ENCODE data around the gene RAB3IL1.

The RAB3IL1 gene

DNA sequence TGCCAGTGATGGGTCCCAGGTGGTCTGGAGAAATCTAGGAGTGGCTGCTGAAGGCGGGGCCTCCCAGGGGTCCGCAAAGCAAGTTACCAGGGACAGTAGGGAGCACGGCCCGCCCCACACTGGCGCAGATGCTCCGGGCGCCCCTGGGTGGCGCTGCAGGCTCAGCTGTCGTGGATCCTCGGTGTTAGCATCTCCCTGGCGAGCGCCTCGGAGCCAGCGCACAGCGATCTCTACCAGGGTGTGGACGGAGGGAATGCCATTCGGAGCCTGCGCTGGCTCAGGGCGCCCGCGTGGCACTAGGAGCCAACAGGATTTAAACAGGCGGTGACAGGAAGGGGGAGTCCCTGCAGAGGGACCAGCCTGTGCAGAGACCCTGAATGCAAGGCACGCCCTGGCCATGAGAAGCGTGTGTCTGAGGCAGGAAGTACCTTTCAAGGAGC lies 46.2 kb downstream of the RAB3IL1 start:
- peak overlapping the region; percentile 13 for H2AFZ ChIP-seq (ENCODE audit: low read length, unreplicated experiment)
- H3K79me2 ChIP-seq (ENCODE audit: control insufficient read depth, insufficient read depth, low read length, unreplicated experiment): no peaks in the 10 kb centered on the region
- H3K36me3 ChIP-seq (ENCODE audit: insufficient read depth, low read length): no peaks in the 10 kb centered on the region
- H3K27me3 ChIP-seq (ENCODE audit: insufficient read depth, low read length): no peaks in the 10 kb centered on the region
- peaks cover 19% of the 10 kb centered on the region for H3K4me1 ChIP-seq (ENCODE audit: control insufficient read depth, insufficient read depth, low read length, unreplicated experiment)
- H3K4me3 ChIP-seq (ENCODE audit: low read depth, low read length): no peak overlapping the region
- peak overlapping the region; percentile 40; the same call in 1 of the 2 replicates for H3K27ac ChIP-seq (ENCODE audit: low read depth, low read length)

GRCh38 chr11:61870541-61871031 lies 46.8 kb downstream of the RAB3IL1 start:
- H3K4me1 ChIP-seq (ENCODE audit: control insufficient read depth, insufficient read depth, low read length, unreplicated experiment): peaks cover 19% of the 10 kb centered on the region
- H3K36me3 ChIP-seq (ENCODE audit: insufficient read depth, low read length): no peaks in the 10 kb centered on the region
- peak overlapping the region; percentile 40; the same call in 1 of the 2 replicates for H3K27ac ChIP-seq (ENCODE audit: low read depth, low read length)
- no peak overlapping the region for H3K4me3 ChIP-seq (ENCODE audit: low read depth, low read length)
- H2AFZ ChIP-seq (ENCODE audit: low read length, unreplicated experiment): no peak overlapping the region
- H3K79me2 ChIP-seq (ENCODE audit: control insufficient read depth, insufficient read depth, low read length, unreplicated experiment): no peaks in the 10 kb centered on the region
- H3K27me3 ChIP-seq (ENCODE audit: insufficient read depth, low read length): no peaks in the 10 kb centered on the region

- H3K79me2 ChIP-seq (ENCODE audit: control insufficient read depth, insufficient read depth, low read length, unreplicated experiment): no peaks in the 10 kb centered on the region
- no peak overlapping the region for H3K27ac ChIP-seq (ENCODE audit: low read depth, low read length)
- H3K36me3 ChIP-seq (ENCODE audit: insufficient read depth, low read length): no peaks in the 10 kb centered on the region
- H2AFZ ChIP-seq (ENCODE audit: low read length, unreplicated experiment): no peak overlapping the region
- H3K27me3 ChIP-seq (ENCODE audit: insufficient read depth, low read length): no peaks in the 10 kb centered on the region
- H3K4me3 ChIP-seq (ENCODE audit: low read depth, low read length): no peak overlapping the region
- H3K4me1 ChIP-seq (ENCODE audit: control insufficient read depth, insufficient read depth, low read length, unreplicated experiment): peaks cover 18% of the 10 kb centered on the region
These were observed 47.5 kb downstream of the RAB3IL1 start for GRCh38 chr11:61869708-61870451.

DNA sequence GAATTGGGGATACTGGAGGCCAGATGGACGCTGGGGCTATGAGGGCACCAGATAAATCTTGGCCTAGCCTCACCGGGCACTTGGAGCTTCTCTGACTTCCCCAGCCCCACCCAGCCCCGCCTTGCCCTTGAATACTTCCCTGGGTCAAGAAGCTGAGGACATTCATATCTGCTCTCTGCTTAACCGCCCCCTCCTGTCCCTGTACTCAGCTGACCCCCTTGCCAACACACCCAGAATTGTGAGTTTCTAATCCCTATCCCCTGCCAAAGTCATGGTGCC lies 48.0 kb downstream of the RAB3IL1 start:
- H3K27ac ChIP-seq (ENCODE audit: low read depth, low read length): no peak overlapping the region
- H3K4me1 ChIP-seq (ENCODE audit: control insufficient read depth, insufficient read depth, low read length, unreplicated experiment): peaks cover 15% of the 10 kb centered on the region
- H3K4me3 ChIP-seq (ENCODE audit: low read depth, low read length): no peak overlapping the region
- H3K36me3 ChIP-seq (ENCODE audit: insufficient read depth, low read length): no peaks in the 10 kb centered on the region
- H2AFZ ChIP-seq (ENCODE audit: low read length, unreplicated experiment): no peak overlapping the region
- H3K79me2 ChIP-seq (ENCODE audit: control insufficient read depth, insufficient read depth, low read length, unreplicated experiment): no peaks in the 10 kb centered on the region
- no peaks in the 10 kb centered on the region for H3K27me3 ChIP-seq (ENCODE audit: insufficient read depth, low read length)

DNA sequence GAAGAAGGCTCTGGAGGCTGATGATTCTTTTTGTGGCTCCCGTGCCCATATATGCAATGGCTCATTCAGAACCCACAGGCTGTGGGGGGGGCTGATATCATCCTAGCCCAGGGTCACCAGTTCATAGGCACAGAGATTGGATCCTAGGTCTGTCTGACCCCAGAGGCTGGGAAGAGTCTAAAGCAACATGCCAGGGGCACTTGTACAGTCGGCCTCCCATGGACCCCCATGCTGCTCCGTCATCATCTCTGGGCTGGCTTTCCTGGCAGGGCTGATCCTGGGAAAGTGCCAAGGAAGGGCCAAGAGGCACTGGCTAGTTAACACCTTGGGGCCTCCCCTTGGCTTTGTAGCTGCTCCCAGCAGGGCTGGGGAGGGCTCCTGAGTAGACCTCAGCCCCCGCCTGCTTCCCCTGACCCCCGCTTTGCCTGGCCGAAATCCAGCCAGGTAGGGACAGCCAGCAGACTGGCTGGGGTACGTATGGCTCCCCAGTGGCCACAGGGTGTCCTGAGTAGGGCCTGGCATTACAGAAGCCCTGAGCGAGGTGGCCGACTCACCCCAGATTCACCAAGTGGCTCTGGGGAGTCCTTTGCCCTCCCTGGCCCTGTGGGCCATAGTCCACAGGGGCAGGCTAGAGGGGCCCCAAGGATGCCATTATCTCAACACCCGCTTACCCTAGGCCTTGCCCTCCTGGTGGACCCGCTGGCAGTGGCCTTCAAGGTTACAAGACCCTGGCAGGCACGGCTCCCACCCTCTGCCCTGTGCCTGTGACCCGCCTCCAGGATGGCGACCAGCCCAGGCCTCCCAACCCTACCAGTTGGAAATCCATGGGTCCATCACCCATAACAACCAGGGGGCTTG lies 48.6 kb downstream of the RAB3IL1 start:
- no peaks in the 10 kb centered on the region for H3K36me3 ChIP-seq (ENCODE audit: insufficient read depth, low read length)
- no peaks in the 10 kb centered on the region for H3K27me3 ChIP-seq (ENCODE audit: insufficient read depth, low read length)
- H2AFZ ChIP-seq (ENCODE audit: low read length, unreplicated experiment): no peak overlapping the region
- H3K4me3 ChIP-seq (ENCODE audit: low read depth, low read length): no peak overlapping the region
- H3K79me2 ChIP-seq (ENCODE audit: control insufficient read depth, insufficient read depth, low read length, unreplicated experiment): no peaks in the 10 kb centered on the region
- no peak overlapping the region for H3K27ac ChIP-seq (ENCODE audit: low read depth, low read length)
- H3K4me1 ChIP-seq (ENCODE audit: control insufficient read depth, insufficient read depth, low read length, unreplicated experiment): peaks cover 12% of the 10 kb centered on the region

DNA sequence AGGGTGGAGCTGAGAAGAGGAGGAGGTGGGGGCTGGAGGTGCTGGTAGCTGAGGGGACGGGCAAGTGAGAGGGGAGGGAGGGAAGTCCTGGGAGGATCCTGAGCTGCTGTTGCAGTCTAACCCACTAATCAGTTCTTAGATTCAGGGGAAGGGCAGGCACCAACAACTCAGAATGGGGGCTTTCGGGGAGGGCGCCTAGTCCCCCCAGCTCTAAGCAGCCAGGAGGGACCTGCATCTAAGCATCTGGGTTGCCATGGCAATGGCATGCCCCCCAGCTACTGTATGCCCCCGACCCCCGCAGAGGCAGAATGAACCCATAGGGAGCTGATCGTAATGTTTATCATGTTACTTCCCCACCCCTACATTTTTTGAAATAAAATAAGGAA lies 50.4 kb downstream of the RAB3IL1 start:
- no peak overlapping the region for H2AFZ ChIP-seq (ENCODE audit: low read length, unreplicated experiment)
- H3K79me2 ChIP-seq (ENCODE audit: control insufficient read depth, insufficient read depth, low read length, unreplicated experiment): no peaks in the 10 kb centered on the region
- H3K4me3 ChIP-seq (ENCODE audit: low read depth, low read length): no peak overlapping the region
- H3K27ac ChIP-seq (ENCODE audit: low read depth, low read length): no peak overlapping the region
- no peaks in the 10 kb centered on the region for H3K36me3 ChIP-seq (ENCODE audit: insufficient read depth, low read length)
- no peaks in the 10 kb centered on the region for H3K27me3 ChIP-seq (ENCODE audit: insufficient read depth, low read length)
- peaks cover 12% of the 10 kb centered on the region for H3K4me1 ChIP-seq (ENCODE audit: control insufficient read depth, insufficient read depth, low read length, unreplicated experiment)

GRCh38 chr11:61866231-61866957 lies 51.0 kb downstream of the RAB3IL1 start:
- no peak overlapping the region for H3K4me3 ChIP-seq (ENCODE audit: low read depth, low read length)
- no peaks in the 10 kb centered on the region for H3K79me2 ChIP-seq (ENCODE audit: control insufficient read depth, insufficient read depth, low read length, unreplicated experiment)
- H3K4me1 ChIP-seq (ENCODE audit: control insufficient read depth, insufficient read depth, low read length, unreplicated experiment): peaks cover 11% of the 10 kb centered on the region
- H3K27ac ChIP-seq (ENCODE audit: low read depth, low read length): no peak overlapping the region
- no peaks in the 10 kb centered on the region for H3K27me3 ChIP-seq (ENCODE audit: insufficient read depth, low read length)
- H2AFZ ChIP-seq (ENCODE audit: low read length, unreplicated experiment): no peak overlapping the region
- H3K36me3 ChIP-seq (ENCODE audit: insufficient read depth, low read length): no peaks in the 10 kb centered on the region

DNA sequence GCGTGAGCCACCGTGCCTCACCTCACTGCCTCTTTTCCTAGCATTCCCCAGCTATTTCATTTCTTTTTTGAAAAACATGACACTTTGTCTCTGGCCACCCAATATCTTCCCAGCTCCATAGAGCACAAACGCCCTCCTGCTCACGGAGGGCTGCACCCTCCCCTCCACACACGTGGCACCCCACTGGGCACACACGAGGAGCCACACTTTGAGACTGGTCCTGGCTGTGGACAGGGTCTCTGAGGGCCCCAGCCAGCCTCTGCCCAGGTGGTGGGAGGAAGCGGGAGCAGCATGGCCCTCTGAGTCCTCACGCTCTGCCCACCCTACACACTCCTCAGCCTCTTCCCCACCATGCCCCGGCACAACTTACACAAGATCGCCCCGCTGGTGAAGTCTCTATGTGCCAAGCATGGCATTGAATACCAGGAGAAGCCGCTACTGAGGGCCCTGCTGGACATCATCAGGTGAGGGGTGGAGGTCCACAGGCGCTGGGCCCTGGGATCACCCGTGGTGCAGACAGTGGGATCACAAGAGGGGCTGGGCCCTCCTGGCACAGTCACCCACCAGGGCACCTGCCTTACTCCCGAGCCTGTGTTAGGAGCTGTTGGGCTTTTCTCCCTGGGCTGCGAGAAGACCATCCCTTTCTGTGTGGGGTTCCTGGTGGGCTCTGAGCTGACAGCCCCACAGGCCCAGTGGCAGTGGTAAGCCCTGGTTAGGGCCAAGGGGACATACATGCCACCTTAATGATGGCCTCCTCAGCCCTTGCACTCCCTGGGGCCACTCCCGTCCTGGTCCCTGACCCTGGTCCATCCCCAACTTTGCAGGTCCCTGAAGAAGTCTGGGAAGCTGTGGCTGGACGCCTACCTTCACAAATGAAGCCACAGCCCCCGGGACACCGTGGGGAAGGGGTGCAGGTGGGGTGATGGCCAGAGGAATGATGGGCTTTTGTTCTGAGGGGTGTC lies 52.3 kb downstream of the RAB3IL1 start:
- no peaks in the 10 kb centered on the region for H3K27me3 ChIP-seq (ENCODE audit: insufficient read depth, low read length)
- no peaks in the 10 kb centered on the region for H3K36me3 ChIP-seq (ENCODE audit: insufficient read depth, low read length)
- H3K4me1 ChIP-seq (ENCODE audit: control insufficient read depth, insufficient read depth, low read length, unreplicated experiment): no peaks in the 10 kb centered on the region
- no peaks in the 10 kb centered on the region for H3K79me2 ChIP-seq (ENCODE audit: control insufficient read depth, insufficient read depth, low read length, unreplicated experiment)
- no peak overlapping the region for H3K4me3 ChIP-seq (ENCODE audit: low read depth, low read length)
- no peak overlapping the region for H3K27ac ChIP-seq (ENCODE audit: low read depth, low read length)
- no peak overlapping the region for H2AFZ ChIP-seq (ENCODE audit: low read length, unreplicated experiment)

DNA sequence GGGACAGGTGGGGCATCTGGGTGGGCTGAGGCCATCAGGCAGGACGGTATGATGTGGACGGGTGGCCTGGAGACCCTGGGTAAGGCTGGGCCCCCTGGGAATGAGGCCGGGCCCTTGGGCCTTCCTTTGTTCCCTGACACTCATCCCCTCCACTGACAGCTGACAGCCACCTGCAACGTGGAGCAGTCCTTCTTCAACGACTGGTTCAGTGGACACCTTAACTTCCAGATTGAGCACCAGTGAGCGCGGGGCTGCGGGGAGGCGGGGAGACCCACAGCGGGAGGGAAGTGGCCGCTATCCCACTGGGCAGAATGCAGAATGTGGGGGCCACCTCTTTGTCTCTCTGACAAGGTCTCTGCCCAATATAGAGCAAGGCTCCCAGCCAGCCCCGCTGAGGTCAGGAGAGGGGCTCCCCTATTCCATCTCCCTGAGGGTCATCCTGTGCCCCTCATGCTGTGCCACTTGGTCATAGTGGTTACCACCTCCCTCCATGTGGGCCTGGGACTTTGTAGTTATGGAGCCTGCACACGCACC lies 53.8 kb downstream of the RAB3IL1 start:
- Histone ChIP-seq H3K27ac (ENCODE audit: low read depth, low read length) (no peak overlapping the region), H3K36me3 (ENCODE audit: insufficient read depth, low read length) (no peaks in the 10 kb centered on the region)

More for the DNA sequence above, 53.8 kb downstream of the RAB3IL1 start:
- Histone ChIP-seq H2AFZ (ENCODE audit: low read length, unreplicated experiment) (no peak overlapping the region), H3K4me3 (ENCODE audit: low read depth, low read length) (no peak overlapping the region), H3K4me1 (ENCODE audit: control insufficient read depth, insufficient read depth, low read length, unreplicated experiment) (no peaks in the 10 kb centered on the region), H3K27me3 (ENCODE audit: insufficient read depth, low read length) (no peaks in the 10 kb centered on the region), H3K79me2 (ENCODE audit: control insufficient read depth, insufficient read depth, low read length, unreplicated experiment) (no peaks in the 10 kb centered on the region)
